GM12865 (cell line): Measurements from ENCODE around the gene EXOC4.

Experiments
- DNase-seq: peaks from one replicate; pipeline ENCODE4 v3.0.0; 2010; ENCODE audit warnings: low read depth
- H3K4me3 ChIP-seq: 2 replicates; pipeline ENCODE4 v1.5.1; 2011; ENCODE audit warnings: mild to moderate bottlenecking, low read depth, low read length, control low read depth
- CTCF ChIP-seq: IDR thresholded peaks from 2 replicates; pipeline ENCODE4 v1.5.1; 2011; ENCODE audit warnings: low read length, control low read depth, low read depth, inconsistent platforms; ENCODE audit not compliant: insufficient read depth; ENCODE audit errors: missing control alignments

The EXOC4 gene

GRCh38 chr7:133609806-133610205, 356.9 kb downstream of the EXOC4 start:
- no peak overlapping the region for H3K4me3 ChIP-seq
- no peak for TF ChIP-seq CTCF
- DNase-seq = no peak

GRCh38 chr7:133611955-133612354, 359.1 kb downstream of the EXOC4 start:
- TF ChIP-seq CTCF = no peak
- no peak for DNase-seq
- H3K4me3 ChIP-seq = no peak overlapping the region

GRCh38 chr7:133613250-133613790, 360.4 kb downstream of the EXOC4 start:
- no peak overlapping the region for H3K4me3 ChIP-seq
- DNase-seq = no peak

GRCh38 chr7:133614251-133614650, 361.4 kb downstream of the EXOC4 start:
- no peak for DNase-seq
- H3K4me3 ChIP-seq = no peak overlapping the region
- no peak for TF ChIP-seq CTCF

More at GRCh38 chr7:133613250-133613790, 360.4 kb downstream of the EXOC4 start:
- TF ChIP-seq CTCF = no peak

- no peak overlapping the region for H3K4me3 ChIP-seq
- TF ChIP-seq CTCF = no peak
- DNase-seq = no peak
Observed at GRCh38 chr7:133618970-133619369, 366.1 kb downstream of the EXOC4 start.

GRCh38 chr7:133619491-133619890, 366.6 kb downstream of the EXOC4 start:
- no peak overlapping the region for H3K4me3 ChIP-seq
- no peak for TF ChIP-seq CTCF
- no peak for DNase-seq

GRCh38 chr7:133623721-133624120, 370.8 kb downstream of the EXOC4 start:
- no peak for TF ChIP-seq CTCF
- no peak overlapping the region for H3K4me3 ChIP-seq
- DNase-seq = no peak
